HEK293 (cell line): ENCODE measurements around the gene ANKRD40CL.

Experiments used
- HOXA7 ChIP-seq: sonication (generic); formaldehyde crosslinking; IDR thresholded peaks from 2 replicates; pipeline ENCODE4 v1.8.1; 2022; ENCODE audit warnings: missing genetic modification reagents, borderline replicate concordance
- OSR2 ChIP-seq: fragments of 450-650 bp; formaldehyde crosslinking; IDR thresholded peaks from 2 replicates; pipeline ENCODE4 v1.5.1; 2016; ENCODE audit warnings: missing biosample characterization, missing genetic modification characterization
- PRDM4 ChIP-seq: fragments of 450-650 bp; formaldehyde crosslinking; IDR thresholded peaks from 2 replicates; pipeline ENCODE4 v1.5.1; 2017; ENCODE audit warnings: missing biosample characterization, missing genetic modification characterization
- RBAK ChIP-seq: fragments of 450-650 bp; formaldehyde crosslinking; IDR thresholded peaks from 2 replicates; pipeline ENCODE4 v1.5.1; 2016; ENCODE audit warnings: missing biosample characterization, missing genetic modification characterization
- SP3 ChIP-seq: fragments of 450-650 bp; formaldehyde crosslinking; IDR thresholded peaks from 2 replicates; pipeline ENCODE4 v1.5.1; 2016; ENCODE audit warnings: missing biosample characterization, missing genetic modification characterization
- TCF7L2 ChIP-seq: IDR thresholded peaks from 2 replicates; pipeline ENCODE4 v1.6.1; 2011; ENCODE audit warnings: low read depth, mild to moderate bottlenecking, inconsistent platforms, low read length, moderate library complexity, borderline replicate concordance
- TRIM28 ChIP-seq: IDR thresholded peaks from 2 replicates; pipeline ENCODE4 v1.6.1; 2011; ENCODE audit warnings: low read length, control low read depth, borderline replicate concordance
- ZBTB44 ChIP-seq: fragments of 450-650 bp; IDR thresholded peaks from 2 replicates; pipeline ENCODE4 v1.5.1; 2018; ENCODE audit warnings: missing biosample characterization, mild to moderate bottlenecking, missing genetic modification characterization
- ZBTB8A ChIP-seq: fragments of 450-650 bp; formaldehyde crosslinking; IDR thresholded peaks from 2 replicates; pipeline ENCODE4 v1.5.1; 2016; ENCODE audit warnings: missing biosample characterization, missing genetic modification characterization
- ZNF138 ChIP-seq: fragments of 450-650 bp; formaldehyde crosslinking; IDR thresholded peaks from 2 replicates; pipeline ENCODE4 v1.5.1; 2016; ENCODE audit warnings: missing biosample characterization, missing genetic modification characterization, borderline replicate concordance
- ZNF174 ChIP-seq: fragments of 450-650 bp; formaldehyde crosslinking; IDR thresholded peaks from 2 replicates; pipeline ENCODE4 v1.5.0; 2017; ENCODE audit warnings: missing biosample characterization, mild to moderate bottlenecking, missing genetic modification characterization
- ZNF175 ChIP-seq: fragments of 450-650 bp; formaldehyde crosslinking; IDR thresholded peaks from 2 replicates; pipeline ENCODE4 v1.5.1; 2016; ENCODE audit warnings: missing biosample characterization, missing genetic modification characterization
- ZNF341 ChIP-seq: fragments of 450-650 bp; formaldehyde crosslinking; IDR thresholded peaks from 2 replicates; pipeline ENCODE4; 2016; ENCODE audit warnings: low read depth, missing biosample characterization, missing genetic modification characterization
- ZNF366 ChIP-seq: fragments of 450-650 bp; formaldehyde crosslinking; conservative IDR thresholded peaks from 2 replicates; pipeline ENCODE4 v1.5.1; 2016; ENCODE audit warnings: missing biosample characterization, missing genetic modification characterization
- ZNF580 ChIP-seq: fragments of 450-650 bp; formaldehyde crosslinking; IDR thresholded peaks from 2 replicates; pipeline ENCODE4 v1.5.1; 2016; ENCODE audit warnings: missing biosample characterization, missing genetic modification characterization
- ZNF585B ChIP-seq: fragments of 450-650 bp; formaldehyde crosslinking; IDR thresholded peaks from 2 replicates; pipeline ENCODE4 v1.5.1; 2016; ENCODE audit warnings: missing biosample characterization, missing genetic modification characterization
- ZNF785 ChIP-seq: fragments of 450-650 bp; formaldehyde crosslinking; IDR thresholded peaks from 2 replicates; pipeline ENCODE4 v1.5.1; 2016; ENCODE audit warnings: missing biosample characterization, missing genetic modification characterization
- ZNF843 ChIP-seq: fragments of 450-650 bp; formaldehyde crosslinking; IDR thresholded peaks from 2 replicates; pipeline ENCODE4 v1.5.1; 2016; ENCODE audit warnings: missing biosample characterization, missing genetic modification characterization
- ZSCAN18 ChIP-seq: fragments of 450-650 bp; formaldehyde crosslinking; IDR thresholded peaks from 2 replicates; pipeline ENCODE4 v1.5.1; 2016; ENCODE audit warnings: missing biosample characterization, missing genetic modification characterization
- ZSCAN30 ChIP-seq: fragments of 450-650 bp; IDR thresholded peaks from 2 replicates; pipeline ENCODE4 v1.5.1; 2018; ENCODE audit warnings: missing biosample characterization, mild to moderate bottlenecking, missing genetic modification characterization, moderate library complexity
- ZXDB ChIP-seq: fragments of 450-650 bp; formaldehyde crosslinking; IDR thresholded peaks from 2 replicates; pipeline ENCODE4 v1.5.1; 2016; ENCODE audit warnings: missing biosample characterization, missing genetic modification characterization

Gene ANKRD40CL

GRCh38 chr17:50721194-50722010 lies 45.9 kb downstream of the ANKRD40CL start (continued):
- TF ChIP-seq ZSCAN18 (tag by site-specific recombination) = no peak
- peak; percentile 83 for TF ChIP-seq ZSCAN30 (tag by site-specific recombination)
- peak; percentile 68; the same call in 1 of the 2 replicates for TF ChIP-seq TCF7L2
- TF ChIP-seq ZBTB8A (tag by site-specific recombination) = peak; percentile 15; the same call in 1 of the 2 replicates
- no peak for TF ChIP-seq ZNF138 (tag by site-specific recombination)
- TF ChIP-seq ZNF341 (tag by site-specific recombination) = peak; percentile 81
- TF ChIP-seq ZNF366 (tag by site-specific recombination) = peak; percentile 30; the same call in 1 of the 2 replicates
- TF ChIP-seq SP3 = peak; percentile 21; the same call in 1 of the 2 replicates
- TF ChIP-seq OSR2 (tag by site-specific recombination) = peak; percentile 44
- peak; percentile 90 for TF ChIP-seq PRDM4 (tag by site-specific recombination)
- TF ChIP-seq ZXDB (tag by site-specific recombination) = peak; percentile 52; the same call in 1 of the 2 replicates
- TF ChIP-seq ZNF585B = no peak
- no peak for TF ChIP-seq RBAK
- peak; percentile 21; the same call in 1 of the 2 replicates for TF ChIP-seq TRIM28
- no peak for TF ChIP-seq HOXA7 (CRISPR knock-in tag)
- 0 out of 2 replicates have a peak, but pooled peaks have one; percentile 57 for TF ChIP-seq ZNF580
- TF ChIP-seq ZBTB44 (tag by site-specific recombination) = 0 out of 2 replicates have a peak, but pooled peaks have one; percentile 40
- no peak for TF ChIP-seq ZNF174
- no peak for TF ChIP-seq ZNF785
- TF ChIP-seq ZNF175 = no peak
- peak; percentile 83 for TF ChIP-seq ZNF843 (tag by site-specific recombination)
